ENCODE data around the gene MAPK7. TPM values are rescaled to one million over a fixed set of nuclear protein-coding genes. Genes with fewer than 3 reads are reported as not detected.

Gene MAPK7
- total and polyA plus RNA-seq, 9 of the 15 experiments (the other 6 are each of a cell fraction or from before 2014, with no cell fraction given), result 0.46 to 7.5 (median 2.5) TPM

DNA sequence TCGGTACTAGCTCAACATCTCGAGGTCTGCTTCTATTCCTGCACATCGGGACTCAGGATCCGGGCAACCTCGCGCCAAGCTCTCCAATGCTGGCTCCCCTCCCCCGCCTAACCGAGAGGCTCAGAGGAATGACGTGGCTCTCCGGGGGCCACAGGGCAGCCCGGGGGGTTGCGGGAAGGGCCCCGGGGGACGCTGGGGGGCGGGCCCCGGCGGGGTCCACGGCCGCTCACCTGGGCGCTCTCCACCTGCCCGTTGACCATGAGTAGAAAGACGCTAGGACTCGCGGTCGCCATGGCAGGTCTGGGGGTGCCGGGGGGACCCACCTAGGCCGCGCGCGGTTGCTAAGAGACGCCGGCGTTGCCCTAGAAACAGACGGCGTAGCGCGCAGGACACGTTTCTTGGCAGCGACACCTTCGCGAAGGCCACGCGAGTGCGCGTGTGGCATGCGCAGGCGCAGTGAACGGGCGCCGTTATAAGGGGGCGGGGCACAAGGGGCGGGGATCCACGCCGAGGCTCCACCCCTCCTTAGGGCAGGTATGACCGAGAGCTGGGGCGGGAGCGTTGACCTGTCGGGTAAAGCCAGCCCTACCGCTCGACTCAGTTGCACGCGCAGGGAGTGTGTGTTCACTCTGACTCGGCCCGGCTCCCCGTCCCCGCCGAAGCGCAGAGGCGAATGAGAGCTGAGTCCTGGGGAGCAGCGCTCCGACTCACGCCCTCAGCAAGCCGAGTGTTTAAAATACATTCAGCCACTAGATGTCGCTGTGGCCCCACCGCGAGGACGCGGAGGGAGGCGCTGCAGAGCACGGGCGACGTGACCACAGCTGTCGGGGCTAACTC, 15.8 kb upstream of the MAPK7 start, which contains the start of gene B9D1 (continued):
- TF ChIP-seq, protein P1, sequence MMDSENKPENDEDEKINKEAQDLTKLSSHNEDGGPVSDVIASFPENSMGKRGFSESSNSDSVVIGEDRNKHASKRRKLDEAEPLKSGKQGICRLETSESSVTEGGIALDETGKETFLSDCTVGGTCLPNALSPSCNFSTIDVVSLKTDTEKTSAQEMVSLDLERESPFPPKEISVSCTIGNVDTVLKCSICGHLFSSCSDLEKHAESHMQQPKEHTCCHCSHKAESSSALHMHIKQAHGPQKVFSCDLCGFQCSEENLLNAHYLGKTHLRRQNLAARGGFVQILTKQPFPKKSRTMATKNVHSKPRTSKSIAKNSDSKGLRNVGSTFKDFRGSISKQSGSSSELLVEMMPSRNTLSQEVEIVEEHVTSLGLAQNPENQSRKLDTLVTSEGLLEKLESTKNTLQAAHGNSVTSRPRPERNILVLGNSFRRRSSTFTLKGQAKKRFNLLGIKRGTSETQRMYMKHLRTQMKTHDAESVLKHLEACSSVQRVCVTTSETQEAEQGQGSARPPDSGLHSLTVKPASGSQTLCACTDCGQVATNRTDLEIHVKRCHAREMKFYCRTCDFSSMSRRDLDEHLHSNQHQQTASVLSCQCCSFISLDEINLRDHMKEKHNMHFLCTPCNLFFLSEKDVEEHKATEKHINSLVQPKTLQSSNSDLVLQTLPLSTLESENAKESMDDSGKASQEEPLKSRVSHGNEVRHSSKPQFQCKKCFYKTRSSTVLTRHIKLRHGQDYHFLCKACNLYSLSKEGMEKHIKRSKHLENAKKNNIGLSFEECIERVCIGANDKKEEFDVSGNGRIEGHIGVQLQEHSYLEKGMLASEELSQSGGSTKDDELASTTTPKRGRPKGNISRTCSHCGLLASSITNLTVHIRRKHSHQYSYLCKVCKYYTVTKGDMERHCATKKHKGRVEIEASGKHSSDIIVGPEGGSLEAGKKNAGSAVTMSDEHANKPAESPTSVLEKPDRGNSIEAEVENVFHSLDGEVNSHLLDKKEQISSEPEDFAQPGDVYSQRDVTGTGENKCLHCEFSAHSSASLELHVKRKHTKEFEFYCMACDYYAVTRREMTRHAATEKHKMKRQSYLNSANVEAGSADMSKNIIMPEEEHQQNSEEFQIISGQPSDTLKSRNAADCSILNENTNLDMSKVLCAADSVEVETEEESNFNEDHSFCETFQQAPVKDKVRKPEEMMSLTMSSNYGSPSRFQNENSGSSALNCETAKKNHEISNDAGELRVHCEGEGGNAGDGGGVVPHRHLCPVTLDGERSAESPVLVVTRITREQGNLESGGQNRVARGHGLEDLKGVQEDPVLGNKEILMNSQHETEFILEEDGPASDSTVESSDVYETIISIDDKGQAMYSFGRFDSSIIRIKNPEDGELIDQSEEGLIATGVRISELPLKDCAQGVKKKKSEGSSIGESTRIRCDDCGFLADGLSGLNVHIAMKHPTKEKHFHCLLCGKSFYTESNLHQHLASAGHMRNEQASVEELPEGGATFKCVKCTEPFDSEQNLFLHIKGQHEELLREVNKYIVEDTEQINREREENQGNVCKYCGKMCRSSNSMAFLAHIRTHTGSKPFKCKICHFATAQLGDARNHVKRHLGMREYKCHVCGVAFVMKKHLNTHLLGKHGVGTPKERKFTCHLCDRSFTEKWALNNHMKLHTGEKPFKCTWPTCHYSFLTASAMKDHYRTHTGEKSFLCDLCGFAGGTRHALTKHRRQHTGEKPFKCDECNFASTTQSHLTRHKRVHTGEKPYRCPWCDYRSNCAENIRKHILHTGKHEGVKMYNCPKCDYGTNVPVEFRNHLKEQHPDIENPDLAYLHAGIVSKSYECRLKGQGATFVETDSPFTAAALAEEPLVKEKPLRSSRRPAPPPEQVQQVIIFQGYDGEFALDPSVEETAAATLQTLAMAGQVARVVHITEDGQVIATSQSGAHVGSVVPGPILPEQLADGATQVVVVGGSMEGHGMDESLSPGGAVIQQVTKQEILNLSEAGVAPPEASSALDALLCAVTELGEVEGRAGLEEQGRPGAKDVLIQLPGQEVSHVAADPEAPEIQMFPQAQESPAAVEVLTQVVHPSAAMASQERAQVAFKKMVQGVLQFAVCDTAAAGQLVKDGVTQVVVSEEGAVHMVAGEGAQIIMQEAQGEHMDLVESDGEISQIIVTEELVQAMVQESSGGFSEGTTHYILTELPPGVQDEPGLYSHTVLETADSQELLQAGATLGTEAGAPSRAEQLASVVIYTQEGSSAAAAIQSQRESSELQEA (IDR thresholded peaks at IDR 0.05; ENCODE audit: low read depth), result peak; percentile 92
- no peak for TF ChIP-seq EZH2 (IDR thresholded peaks at IDR 0.05; ENCODE audit: borderline replicate concordance, low read depth, low read length)
- peak; percentile 89 for TF ChIP-seq SP1 (CRISPR knock-in tag; IDR thresholded peaks at IDR 0.05)
- peak; percentile 34 for TF ChIP-seq SAP30 (IDR thresholded peaks at IDR 0.05; ENCODE audit: borderline replicate concordance, insufficient read depth, low read depth, low read length, poor library complexity, severe bottlenecking)
- TF ChIP-seq, protein P2, sequence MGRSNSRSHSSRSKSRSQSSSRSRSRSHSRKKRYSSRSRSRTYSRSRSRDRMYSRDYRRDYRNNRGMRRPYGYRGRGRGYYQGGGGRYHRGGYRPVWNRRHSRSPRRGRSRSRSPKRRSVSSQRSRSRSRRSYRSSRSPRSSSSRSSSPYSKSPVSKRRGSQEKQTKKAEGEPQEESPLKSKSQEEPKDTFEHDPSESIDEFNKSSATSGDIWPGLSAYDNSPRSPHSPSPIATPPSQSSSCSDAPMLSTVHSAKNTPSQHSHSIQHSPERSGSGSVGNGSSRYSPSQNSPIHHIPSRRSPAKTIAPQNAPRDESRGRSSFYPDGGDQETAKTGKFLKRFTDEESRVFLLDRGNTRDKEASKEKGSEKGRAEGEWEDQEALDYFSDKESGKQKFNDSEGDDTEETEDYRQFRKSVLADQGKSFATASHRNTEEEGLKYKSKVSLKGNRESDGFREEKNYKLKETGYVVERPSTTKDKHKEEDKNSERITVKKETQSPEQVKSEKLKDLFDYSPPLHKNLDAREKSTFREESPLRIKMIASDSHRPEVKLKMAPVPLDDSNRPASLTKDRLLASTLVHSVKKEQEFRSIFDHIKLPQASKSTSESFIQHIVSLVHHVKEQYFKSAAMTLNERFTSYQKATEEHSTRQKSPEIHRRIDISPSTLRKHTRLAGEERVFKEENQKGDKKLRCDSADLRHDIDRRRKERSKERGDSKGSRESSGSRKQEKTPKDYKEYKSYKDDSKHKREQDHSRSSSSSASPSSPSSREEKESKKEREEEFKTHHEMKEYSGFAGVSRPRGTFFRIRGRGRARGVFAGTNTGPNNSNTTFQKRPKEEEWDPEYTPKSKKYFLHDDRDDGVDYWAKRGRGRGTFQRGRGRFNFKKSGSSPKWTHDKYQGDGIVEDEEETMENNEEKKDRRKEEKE (IDR thresholded peaks at IDR 0.05; ENCODE audit: borderline replicate concordance in 1 of 2, control insufficient read depth in 1 of 2, low read depth in 2 of 2, low read length in 1 of 2), result no peak
- TF ChIP-seq, protein P3, sequence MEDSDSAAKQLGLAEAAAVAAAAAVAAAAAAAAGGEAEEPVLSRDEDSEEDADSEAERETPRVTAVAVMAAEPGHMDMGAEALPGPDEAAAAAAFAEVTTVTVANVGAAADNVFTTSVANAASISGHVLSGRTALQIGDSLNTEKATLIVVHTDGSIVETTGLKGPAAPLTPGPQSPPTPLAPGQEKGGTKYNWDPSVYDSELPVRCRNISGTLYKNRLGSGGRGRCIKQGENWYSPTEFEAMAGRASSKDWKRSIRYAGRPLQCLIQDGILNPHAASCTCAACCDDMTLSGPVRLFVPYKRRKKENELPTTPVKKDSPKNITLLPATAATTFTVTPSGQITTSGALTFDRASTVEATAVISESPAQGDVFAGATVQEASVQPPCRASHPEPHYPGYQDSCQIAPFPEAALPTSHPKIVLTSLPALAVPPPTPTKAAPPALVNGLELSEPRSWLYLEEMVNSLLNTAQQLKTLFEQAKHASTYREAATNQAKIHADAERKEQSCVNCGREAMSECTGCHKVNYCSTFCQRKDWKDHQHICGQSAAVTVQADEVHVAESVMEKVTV (CRISPR knock-in tag; IDR thresholded peaks at IDR 0.05), result peak; percentile 90
- no peak for TF ChIP-seq POLR3A (IDR thresholded peaks at IDR 0.05; ENCODE audit: borderline replicate concordance, extremely low read depth, insufficient read depth, insufficient read length)
- TF ChIP-seq ZNF354B (CRISPR knock-in tag; IDR thresholded peaks at IDR 0.05), result no peak
- no peak for TF ChIP-seq ZKSCAN8 (CRISPR knock-in tag; IDR thresholded peaks at IDR 0.05)
- 0 out of 2 replicates have a peak, but pooled peaks have one; percentile 48 for TF ChIP-seq ATF7 (IDR thresholded peaks at IDR 0.05)
- peak; percentile 32 for TF ChIP-seq HNRNPLL (IDR thresholded peaks at IDR 0.05; ENCODE audit: low read depth, low read length, poor library complexity, severe bottlenecking)
- no peak for TF ChIP-seq ZNF696 (CRISPR knock-in tag; conservative IDR thresholded peaks at IDR 0.05)
- no peak for TF ChIP-seq HDGF (IDR thresholded peaks at IDR 0.05)

Measured in K562 (cell line).